GM18858 (cell line): ENCODE results near the gene ADIPOQ.
"Not testable (repeated sequence)": the region's sequence is repeated elsewhere in the genome, so short reads cannot be mapped to it uniquely, and the experiment has no call there.

ENCODE experiments used
- ATAC-seq: cut with Tn5 transposase; IDR thresholded peaks from one replicate; pipeline ENCODE4 v1.9.1; 2021; ENCODE audit not compliant: unreplicated experiment

ADIPOQ gene

GRCh38 chr3:186842426-186843038 is at the start of gene ADIPOQ:
ADIPOQ (plus strand) TSS chr3:186842710; CDS start chr3:186853059, 10,349 bp downstream.
- ATAC-seq, result no peak

GRCh38 chr3:186798239-186798874 is 44.2 kb upstream of the ADIPOQ start:
- no peak for ATAC-seq

- ATAC-seq, result no peak
These were observed 42.2 kb upstream of the ADIPOQ start for GRCh38 chr3:186800285-186800684.

DNA sequence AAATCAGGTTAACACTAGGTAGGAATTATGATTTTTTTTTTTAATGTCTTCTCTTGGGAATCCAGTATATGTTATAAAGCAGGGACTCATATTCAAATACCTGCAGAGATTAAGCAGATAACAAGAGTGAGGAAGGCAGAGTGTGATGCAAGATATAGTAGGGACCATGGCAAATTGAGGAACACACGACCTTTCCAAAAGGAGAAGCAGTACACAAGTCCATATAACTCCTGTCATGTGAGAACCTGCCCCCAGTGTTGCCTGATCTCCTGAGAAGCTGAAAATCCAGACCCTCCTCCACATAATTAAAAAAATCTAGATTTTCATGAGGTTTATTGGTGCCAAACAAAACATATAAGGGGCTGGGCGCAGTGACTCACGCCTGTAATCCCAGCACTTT is 39.8 kb upstream of the ADIPOQ start:
- no peak for ATAC-seq

DNA sequence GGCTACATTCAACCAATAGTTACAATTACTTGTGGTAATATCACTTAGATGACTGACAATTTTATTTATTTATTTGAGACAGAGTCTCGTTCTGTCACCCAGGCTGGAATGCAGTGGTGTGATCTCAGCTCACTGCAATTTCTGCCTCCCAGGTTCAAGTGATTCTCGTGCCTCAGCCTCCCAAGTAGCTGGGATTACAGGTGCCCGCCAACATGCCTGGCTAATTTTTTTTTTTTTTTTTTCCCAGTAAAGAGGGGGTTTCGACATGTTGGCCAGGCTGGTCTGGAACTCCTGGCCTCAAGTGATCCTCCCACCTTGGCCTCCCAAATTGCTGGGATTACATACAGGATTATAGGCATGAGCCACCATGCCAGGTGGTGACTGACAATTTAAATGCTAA is 39.1 kb upstream of the ADIPOQ start:
- not testable (repeated sequence) for ATAC-seq

DNA sequence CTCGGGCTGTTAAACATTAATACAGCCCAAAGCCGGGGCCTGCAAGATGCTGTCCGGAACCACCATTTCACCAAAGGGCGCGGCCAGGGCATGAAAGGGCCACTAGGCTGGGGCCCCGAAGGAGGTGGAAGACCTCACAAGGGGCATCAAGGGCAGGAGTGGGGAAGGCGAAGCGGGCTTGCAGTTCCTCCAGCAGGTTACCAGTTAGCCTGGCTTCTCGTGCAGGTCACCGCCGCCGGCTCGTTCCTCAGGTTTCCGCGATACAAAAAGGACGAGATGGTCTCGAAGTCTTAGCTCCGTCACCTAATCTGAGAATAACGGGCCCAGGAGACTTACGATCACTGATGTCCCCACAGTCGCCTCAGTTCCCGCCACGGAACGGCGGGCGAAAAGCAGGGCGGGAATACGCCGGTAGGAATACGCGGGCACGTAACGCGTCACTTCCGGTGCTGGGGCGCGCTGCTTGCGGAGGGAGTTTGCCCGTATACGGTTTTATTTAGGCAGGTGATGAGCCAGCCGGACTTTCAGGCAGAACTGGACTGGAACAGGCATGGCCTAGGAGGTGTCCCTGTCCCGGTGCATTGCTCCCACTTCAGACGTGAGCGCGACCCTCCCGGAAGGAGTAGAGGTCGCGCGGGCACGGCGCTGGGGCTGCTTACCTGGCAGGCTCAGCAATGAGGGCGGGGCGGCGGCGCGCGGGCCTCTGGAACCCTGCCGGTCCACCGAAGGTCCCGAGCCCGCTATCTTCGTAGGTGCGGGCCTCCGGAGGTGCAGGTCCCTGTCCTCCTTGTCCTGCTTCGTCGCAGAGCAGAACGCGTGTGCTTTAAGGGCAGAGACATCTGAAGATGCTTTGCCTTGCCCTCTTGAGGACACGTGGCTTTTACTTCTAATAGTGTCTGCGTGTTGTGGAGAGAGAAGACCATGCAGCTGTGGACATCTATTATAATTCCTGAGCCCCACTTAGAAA is 36.1 kb upstream of the ADIPOQ start, which contains the start of gene RFC4:
Gene RFC4 (minus strand): TSS at position 394 of the 967 bp plus-strand sequence. CDS start 1,769 bp downstream, outside the sequence.
- ATAC-seq, result peak; percentile 82

DNA sequence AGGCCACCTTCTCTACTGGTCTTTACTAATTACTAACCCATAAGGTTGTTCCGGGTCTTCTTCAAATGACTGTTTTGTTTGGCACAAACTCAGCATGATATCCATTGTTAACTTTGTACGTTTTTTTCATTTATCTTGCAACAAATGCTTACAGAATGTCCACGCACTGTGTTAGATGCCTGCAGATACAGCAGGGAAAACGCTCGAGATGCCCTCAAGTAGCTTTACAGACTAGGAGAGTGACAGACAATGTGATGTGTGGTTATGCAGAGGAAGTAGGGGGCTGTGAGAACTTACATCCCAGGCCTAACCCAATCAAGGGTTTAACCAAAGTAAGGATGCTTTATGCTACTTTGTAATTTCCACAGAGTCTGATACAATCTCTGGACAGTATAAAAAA is 35.3 kb upstream of the ADIPOQ start:
- ATAC-seq, result no peak

- no peak for ATAC-seq
These were observed 32.0 kb upstream of the ADIPOQ start for GRCh38 chr3:186810336-186810996.

- ATAC-seq, result not testable (repeated sequence)
These were observed 31.2 kb upstream of the ADIPOQ start for GRCh38 chr3:186811313-186811712.

- no peak for ATAC-seq
These were observed 28.4 kb upstream of the ADIPOQ start for GRCh38 chr3:186814100-186814499.

DNA sequence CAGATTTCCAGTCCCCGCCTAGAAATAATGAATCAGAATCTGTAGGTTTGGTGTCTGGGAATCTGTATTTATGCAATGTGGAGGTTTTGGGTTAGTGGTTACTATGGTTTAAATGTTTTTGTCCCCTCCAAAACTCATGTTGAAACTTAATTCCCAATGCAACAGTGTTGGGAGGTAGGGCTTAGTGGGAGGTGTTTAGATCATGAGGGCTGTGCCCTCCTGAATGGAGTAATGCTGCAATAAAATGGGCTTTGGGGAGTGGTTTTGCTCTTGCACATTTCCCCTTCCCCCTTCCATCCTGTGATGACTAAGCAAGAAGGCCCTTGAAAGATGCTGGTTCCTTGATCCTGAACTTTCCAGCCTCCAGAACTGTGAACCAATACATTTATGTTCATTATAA is 27.1 kb upstream of the ADIPOQ start:
- ATAC-seq, result no peak

GRCh38 chr3:186818516-186818915 is 24.0 kb upstream of the ADIPOQ start:
- no peak for ATAC-seq

DNA sequence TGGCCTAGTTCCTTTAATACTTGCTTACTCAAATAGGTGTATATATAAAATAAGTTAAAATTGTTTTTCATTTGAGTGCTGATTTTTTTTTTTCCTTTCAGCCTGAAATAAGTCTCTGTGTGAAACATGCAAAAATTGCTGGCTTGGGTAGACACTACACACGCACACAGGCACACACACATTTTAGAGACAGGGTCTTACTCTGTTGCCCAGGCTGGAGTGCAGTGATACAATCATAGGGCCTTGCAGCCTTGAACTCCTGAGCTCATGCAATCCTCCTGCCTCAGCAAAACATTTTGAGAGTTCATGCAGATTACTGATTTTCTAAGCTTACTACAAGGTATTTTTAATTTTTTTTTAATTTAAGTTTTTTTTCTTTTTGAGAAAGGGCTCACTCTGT is 23.6 kb upstream of the ADIPOQ start:
- no peak for ATAC-seq

DNA sequence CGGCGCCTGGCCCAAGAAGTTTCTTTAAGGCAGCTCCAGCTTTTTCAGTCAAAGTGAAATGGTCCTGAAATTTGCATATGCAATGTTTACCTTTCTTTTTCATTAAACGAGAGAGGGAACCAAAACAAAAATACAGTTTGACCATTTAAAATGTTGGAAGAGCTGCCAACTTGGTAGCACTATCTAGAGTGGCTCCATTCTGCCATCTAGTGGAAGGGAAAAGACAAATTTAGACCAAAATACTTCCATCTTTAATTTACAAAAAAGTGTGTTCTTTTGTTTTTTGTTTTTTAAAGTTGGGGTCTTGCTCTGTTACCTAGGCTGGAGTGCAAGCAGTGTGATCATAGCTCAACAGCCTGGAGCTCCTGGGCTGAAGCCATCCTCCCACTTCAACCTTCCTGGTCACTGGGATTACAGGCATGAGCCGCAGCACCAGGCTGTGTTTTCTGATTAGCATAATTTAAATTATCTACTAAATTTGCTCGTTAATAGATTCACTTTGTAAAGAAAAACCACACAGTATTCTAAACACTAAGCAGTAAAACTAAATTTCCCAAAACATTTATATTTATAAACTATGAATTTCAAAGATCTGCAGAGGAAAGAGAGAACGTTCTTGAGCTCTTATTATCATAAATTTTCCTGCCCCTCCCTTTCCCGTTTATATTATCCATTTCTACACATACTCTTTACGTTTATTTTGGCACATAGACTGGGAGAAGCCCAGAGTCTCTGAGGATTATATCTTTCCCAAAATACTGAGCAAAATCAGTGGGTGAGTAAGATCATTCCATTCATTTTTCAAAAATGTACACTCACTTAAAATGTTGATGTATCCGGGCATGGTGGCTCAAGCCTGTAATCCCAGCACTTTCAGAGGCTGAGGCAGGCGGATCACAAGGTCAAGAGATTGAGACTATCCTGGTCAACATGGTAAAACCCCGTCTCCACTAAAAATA is 20.8 kb upstream of the ADIPOQ start:
- no peak for ATAC-seq

- ATAC-seq, result not testable (repeated sequence)
These were observed 20.1 kb upstream of the ADIPOQ start for GRCh38 chr3:186822388-186822759.

DNA sequence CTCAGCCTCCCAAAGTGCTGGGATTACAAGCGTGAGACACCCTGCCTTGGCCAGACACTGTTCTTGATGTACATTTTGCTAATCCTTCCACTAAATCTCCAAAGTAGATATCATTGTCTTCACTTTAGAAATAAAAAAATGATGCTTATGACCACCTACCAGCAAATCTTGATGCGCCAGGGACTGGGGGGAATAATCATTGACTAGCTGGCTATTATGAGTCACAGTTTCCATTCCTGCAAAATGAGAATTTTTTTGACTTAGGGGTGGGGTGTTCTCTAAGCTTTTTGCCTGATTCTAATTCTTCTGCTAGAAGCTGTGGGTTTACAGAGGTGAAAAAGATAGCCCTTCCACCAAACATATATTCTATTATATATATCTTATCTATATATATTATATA is 19.1 kb upstream of the ADIPOQ start:
- no peak for ATAC-seq

- no peak for ATAC-seq
These were observed 17.9 kb upstream of the ADIPOQ start for GRCh38 chr3:186824430-186825139.

GRCh38 chr3:186825294-186825821 is 17.2 kb upstream of the ADIPOQ start:
- no peak for ATAC-seq

GRCh38 chr3:186825872-186826409 is 16.6 kb upstream of the ADIPOQ start:
- no peak for ATAC-seq
